ENCODE data around the gene MGAT4A. TPM values are rescaled to one million over a fixed set of nuclear protein-coding genes. Genes with fewer than 3 reads are reported as not detected.

The MGAT4A gene
- polyA plus RNA-seq, 1 donor from 2014 or later, result 54.6 TPM

GRCh38 chr2:98710734-98711133 is 20.2 kb downstream of the MGAT4A start:
- Mint-ChIP-seq H3K36me3 (peaks cover 3% of the 10 kb centered on the region), H3K4me1 (peaks cover 50 to 62% (median 52%) of the 10 kb centered on the region in 3 donors), H3K27me3 (no peaks in the 10 kb centered on the region), H3K27ac (peak overlapping the region; percentile 40 to 63 (median 50)), H3K9me3 (no peaks in the 10 kb centered on the region), H3K4me3 (peak overlapping the region; percentile 41 to 89 (median 74))

- Mint-ChIP-seq H3K9me3 (no peaks in the 10 kb centered on the region), H3K27ac (peak overlapping the region in 2 of 3 donors; percentile 50 to 63), H3K4me3 (peak overlapping the region in 3 of 4 donors; percentile 19 to 89 (median 89)), H3K4me1 (peaks cover 46 to 61% (median 49%) of the 10 kb centered on the region in 3 donors), H3K27me3 (no peaks in the 10 kb centered on the region), H3K36me3 (peaks cover 4% of the 10 kb centered on the region)
These were observed 21.4 kb downstream of the MGAT4A start for GRCh38 chr2:98709535-98709934.

DNA sequence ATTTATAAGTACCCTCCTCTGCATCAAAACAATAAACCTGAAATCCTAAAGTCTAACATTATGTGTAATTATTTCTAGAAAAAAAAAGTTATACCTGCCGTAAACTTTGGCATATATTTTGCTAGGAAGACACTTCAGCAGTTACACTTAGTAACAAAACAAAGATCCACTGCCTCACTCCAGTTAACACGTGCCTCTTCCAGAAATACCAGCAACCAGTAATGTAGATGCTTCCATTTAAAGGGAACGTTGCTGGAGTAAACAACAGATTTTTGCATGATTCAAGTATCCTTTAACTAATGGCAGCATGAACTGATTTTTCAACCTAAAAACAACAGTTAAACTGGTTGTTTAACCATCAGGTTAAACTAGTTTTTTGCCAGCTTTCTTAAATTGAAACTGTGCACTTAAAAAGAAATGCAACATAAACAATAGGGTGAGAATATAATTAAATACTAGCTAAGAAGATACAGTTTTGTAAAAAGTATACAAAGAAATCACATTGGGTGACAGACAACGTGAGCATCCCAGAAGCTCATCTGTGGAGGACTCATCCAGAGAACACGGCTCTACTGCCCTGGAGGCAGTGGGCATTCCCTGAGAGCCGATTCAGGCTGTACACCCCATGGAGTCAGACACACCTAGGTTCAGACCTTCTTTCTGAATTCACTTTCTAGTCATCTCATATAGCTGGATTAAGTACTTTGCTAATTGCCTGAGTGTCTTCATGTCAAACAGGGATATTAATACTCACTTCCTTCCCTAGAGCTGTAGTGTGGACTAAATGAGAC is 22.3 kb downstream of the MGAT4A start:
- Mint-ChIP-seq H3K27ac (peak overlapping the region in 2 of 3 donors; percentile 50 to 63), H3K27me3 (no peaks in the 10 kb centered on the region), H3K4me3 (peak overlapping the region in 2 of 4 donors; percentile 23 to 89), H3K9me3 (no peaks in the 10 kb centered on the region), H3K4me1 (peaks cover 42 to 58% (median 45%) of the 10 kb centered on the region in 3 donors), H3K36me3 (peaks cover 4% of the 10 kb centered on the region)

GRCh38 chr2:98706591-98706990 is 24.3 kb downstream of the MGAT4A start:
- H3K9me3 Mint-ChIP-seq, result no peaks in the 10 kb centered on the region
- H3K27ac Mint-ChIP-seq, result no peak overlapping the region
- H3K4me3 Mint-ChIP-seq, result no peak overlapping the region
- H3K4me1 Mint-ChIP-seq, result peaks cover 42 to 58% (median 45%) of the 10 kb centered on the region in 3 donors
- peaks cover 4% of the 10 kb centered on the region for H3K36me3 Mint-ChIP-seq
- no peaks in the 10 kb centered on the region for H3K27me3 Mint-ChIP-seq

- peaks cover 33 to 52% (median 39%) of the 10 kb centered on the region in 3 donors for H3K4me1 Mint-ChIP-seq
- H3K27me3 Mint-ChIP-seq, result no peaks in the 10 kb centered on the region
- H3K4me3 Mint-ChIP-seq, result no peak overlapping the region
- peaks cover 4% of the 10 kb centered on the region for H3K36me3 Mint-ChIP-seq
- no peak overlapping the region for H3K27ac Mint-ChIP-seq
- H3K9me3 Mint-ChIP-seq, result no peaks in the 10 kb centered on the region
These were observed 25.7 kb downstream of the MGAT4A start for GRCh38 chr2:98705333-98705617.

DNA sequence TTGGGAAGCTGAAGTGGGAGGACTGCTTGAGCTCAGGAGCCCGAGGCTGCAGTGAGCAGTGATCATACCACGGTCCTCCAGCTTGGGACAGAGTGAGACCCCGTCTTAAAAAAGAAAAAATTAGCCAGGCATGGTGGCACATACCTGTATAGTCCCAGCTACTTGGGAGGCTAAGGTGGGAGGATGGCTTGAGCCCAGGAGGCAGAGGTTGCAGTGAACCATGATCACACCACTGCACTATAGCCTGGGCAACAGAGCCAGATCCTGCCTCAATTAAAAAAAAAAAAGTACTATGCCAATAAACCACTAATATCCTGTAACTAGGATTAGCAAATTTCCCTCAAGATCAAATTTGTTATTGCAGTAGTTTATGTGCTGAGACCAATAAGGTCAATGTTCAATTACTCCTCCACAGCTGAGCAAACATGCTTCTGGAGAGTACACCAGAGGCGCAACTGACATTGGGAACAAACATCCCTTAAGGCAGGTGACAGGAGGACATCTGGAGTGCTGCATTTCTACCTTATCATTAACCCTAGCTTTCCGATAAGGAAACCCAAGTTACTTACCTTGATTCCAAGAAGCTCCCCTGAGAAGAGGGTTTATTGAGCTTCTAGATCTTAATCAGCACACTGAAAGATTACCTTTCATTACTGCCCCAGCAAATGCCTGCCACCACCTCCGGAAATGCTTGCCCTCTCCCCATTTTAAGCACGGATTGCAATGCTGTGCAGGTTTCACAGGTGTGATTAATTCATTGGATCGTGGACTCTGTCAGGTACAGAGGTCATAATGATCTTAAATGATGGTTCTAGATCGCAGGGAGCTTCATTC is 26.2 kb downstream of the MGAT4A start:
- H3K4me3 Mint-ChIP-seq, result no peak overlapping the region
- no peak overlapping the region for H3K27ac Mint-ChIP-seq
- peaks cover 28 to 50% (median 35%) of the 10 kb centered on the region in 3 donors for H3K4me1 Mint-ChIP-seq
- H3K9me3 Mint-ChIP-seq, result no peaks in the 10 kb centered on the region
- H3K27me3 Mint-ChIP-seq, result no peaks in the 10 kb centered on the region
- H3K36me3 Mint-ChIP-seq, result peaks cover 4% of the 10 kb centered on the region

GRCh38 chr2:98703738-98704137 is 27.2 kb downstream of the MGAT4A start:
- Mint-ChIP-seq H3K27ac (no peak overlapping the region), H3K4me1 (peaks cover 24 to 44% (median 28%) of the 10 kb centered on the region in 3 donors), H3K36me3 (peaks cover 5% of the 10 kb centered on the region), H3K27me3 (no peaks in the 10 kb centered on the region), H3K4me3 (peak overlapping the region in 1 of 4 donors; percentile 60), H3K9me3 (no peaks in the 10 kb centered on the region)

- Mint-ChIP-seq H3K27me3 (no peaks in the 10 kb centered on the region), H3K9me3 (no peaks in the 10 kb centered on the region), H3K4me3 (peak overlapping the region in 2 of 4 donors; percentile 35 to 56), H3K36me3 (peaks cover 9% of the 10 kb centered on the region), H3K27ac (no peak overlapping the region), H3K4me1 (peaks cover 27 to 46% (median 32%) of the 10 kb centered on the region in 3 donors)
These were observed 27.9 kb downstream of the MGAT4A start for GRCh38 chr2:98702858-98703620.

- Mint-ChIP-seq H3K36me3 (peaks cover 9% of the 10 kb centered on the region), H3K4me1 (peaks cover 22 to 42% (median 28%) of the 10 kb centered on the region in 3 donors), H3K27ac (peak overlapping the region in 1 of 3 donors; percentile 84), H3K27me3 (no peaks in the 10 kb centered on the region), H3K9me3 (no peaks in the 10 kb centered on the region), H3K4me3 (peak overlapping the region in 2 of 4 donors; percentile 35 to 56)
These were observed 28.7 kb downstream of the MGAT4A start for GRCh38 chr2:98702127-98702802.

DNA sequence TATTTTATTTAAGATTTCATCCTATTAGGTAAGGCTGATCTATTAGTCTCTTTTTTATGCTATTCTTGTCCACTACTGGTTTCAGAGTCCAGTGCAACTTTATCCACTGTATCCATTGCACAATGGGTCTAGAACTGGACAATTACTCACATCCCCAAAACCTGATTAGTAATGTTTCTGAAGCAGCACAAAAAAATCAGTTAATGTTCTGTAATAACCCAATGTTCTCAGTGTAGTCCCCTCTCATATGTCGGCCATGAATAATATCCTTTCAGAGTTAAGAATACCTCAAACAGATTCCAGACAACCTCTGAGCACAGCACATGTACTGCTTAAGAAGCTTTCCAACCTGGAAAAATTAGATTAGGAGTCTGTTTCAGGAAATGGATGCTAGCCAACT is 29.7 kb downstream of the MGAT4A start:
- Mint-ChIP-seq H3K4me3 (no peak overlapping the region), H3K36me3 (peaks cover 9% of the 10 kb centered on the region), H3K9me3 (no peaks in the 10 kb centered on the region), H3K4me1 (peaks cover 24 to 41% (median 30%) of the 10 kb centered on the region in 3 donors), H3K27ac (peak overlapping the region in 1 of 3 donors; percentile 59), H3K27me3 (no peaks in the 10 kb centered on the region)

- H3K36me3 Mint-ChIP-seq, result peaks cover 5% of the 10 kb centered on the region
- H3K9me3 Mint-ChIP-seq, result no peaks in the 10 kb centered on the region
- no peaks in the 10 kb centered on the region for H3K27me3 Mint-ChIP-seq
- peaks cover 31 to 43% (median 34%) of the 10 kb centered on the region in 3 donors for H3K4me1 Mint-ChIP-seq
- H3K4me3 Mint-ChIP-seq, result peak overlapping the region in 1 of 4 donors; percentile 72
- H3K27ac Mint-ChIP-seq, result no peak overlapping the region
These were observed 32.0 kb downstream of the MGAT4A start for GRCh38 chr2:98698896-98699295.

DNA sequence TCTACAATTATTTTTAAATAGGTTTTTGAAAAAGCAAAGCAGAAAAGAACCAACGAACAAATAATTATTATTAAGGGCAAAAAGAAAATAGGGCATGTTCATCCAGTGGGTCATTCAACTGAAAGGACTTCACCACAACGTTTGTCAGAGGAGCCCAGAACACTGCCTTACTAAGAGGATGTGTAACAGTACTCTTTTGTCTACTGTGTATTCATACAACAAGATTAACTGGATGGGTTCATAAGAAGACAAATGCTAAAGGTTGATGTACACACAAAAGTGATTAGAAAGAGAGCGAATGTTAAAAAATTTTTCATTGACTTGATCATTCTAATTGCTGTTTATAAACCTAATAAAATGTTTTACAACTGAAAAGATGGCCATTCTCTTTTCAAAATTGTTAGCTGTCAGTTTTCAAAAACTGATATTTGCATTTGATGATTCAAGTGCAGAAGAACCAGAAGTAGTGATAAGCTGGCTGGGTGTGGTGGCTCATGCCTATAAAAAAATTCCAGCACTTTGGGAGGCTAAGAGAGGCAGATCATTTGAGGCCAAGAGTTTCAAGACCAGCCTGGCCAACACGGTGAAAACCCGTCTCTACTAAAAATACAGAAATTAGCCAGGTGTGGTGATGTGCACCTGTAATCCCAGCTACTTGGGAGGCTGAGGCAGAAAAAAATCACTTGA is 33.1 kb downstream of the MGAT4A start:
- Mint-ChIP-seq H3K4me1 (peaks cover 31 to 43% (median 38%) of the 10 kb centered on the region in 3 donors), H3K27ac (no peak overlapping the region), H3K9me3 (no peaks in the 10 kb centered on the region), H3K36me3 (peaks cover 5% of the 10 kb centered on the region), H3K4me3 (no peak overlapping the region), H3K27me3 (no peaks in the 10 kb centered on the region)

DNA sequence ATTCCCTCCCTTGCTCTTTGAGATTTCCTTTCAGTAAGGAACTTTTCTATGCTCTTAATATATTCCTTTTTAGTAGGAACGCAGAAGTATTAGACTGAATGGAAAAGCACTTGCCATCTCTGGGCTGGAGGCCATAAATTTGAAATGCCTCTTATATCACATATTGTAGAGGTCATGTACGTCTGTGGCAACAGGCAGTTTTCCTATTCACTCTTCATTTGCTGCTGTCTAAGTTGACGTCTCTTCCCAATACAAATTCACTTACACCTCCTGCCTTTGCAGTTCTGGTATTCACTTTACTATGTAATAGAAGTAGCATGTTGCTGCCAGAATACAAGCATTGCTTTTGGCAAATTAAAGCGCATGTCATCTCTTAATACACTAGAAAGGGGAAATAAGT is 34.7 kb downstream of the MGAT4A start:
- Mint-ChIP-seq H3K27me3 (no peaks in the 10 kb centered on the region), H3K36me3 (peaks cover 5% of the 10 kb centered on the region), H3K9me3 (no peaks in the 10 kb centered on the region), H3K27ac (no peak overlapping the region), H3K4me1 (peaks cover 25 to 34% (median 33%) of the 10 kb centered on the region in 3 donors), H3K4me3 (no peak overlapping the region)

DNA sequence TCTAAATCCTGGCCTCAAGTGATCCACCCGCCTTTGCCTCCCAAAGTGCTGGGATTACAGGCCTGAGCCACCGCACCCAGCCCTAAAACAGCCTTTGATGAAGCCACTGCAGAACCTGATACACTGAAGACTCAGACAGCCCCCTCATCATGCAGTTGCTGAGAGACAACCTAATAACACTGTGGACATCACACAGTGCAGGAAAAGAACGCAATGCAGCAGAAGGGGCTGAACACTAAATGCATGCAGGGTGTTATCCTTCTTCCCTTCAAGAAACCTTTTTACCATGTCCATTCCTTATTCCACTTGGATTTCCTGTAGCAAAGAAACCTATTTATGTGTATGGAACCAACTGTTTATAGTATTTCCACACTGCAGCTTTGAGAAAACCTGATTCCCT is 35.7 kb downstream of the MGAT4A start:
- H3K9me3 Mint-ChIP-seq, result no peaks in the 10 kb centered on the region
- H3K36me3 Mint-ChIP-seq, result peaks cover 5% of the 10 kb centered on the region
- H3K27me3 Mint-ChIP-seq, result no peaks in the 10 kb centered on the region
- H3K27ac Mint-ChIP-seq, result no peak overlapping the region
- H3K4me3 Mint-ChIP-seq, result peak overlapping the region in 1 of 4 donors; percentile 24
- peaks cover 22 to 39% (median 36%) of the 10 kb centered on the region in 3 donors for H3K4me1 Mint-ChIP-seq

Measured in IgD-negative memory B cell (primary cell).